Prostate gland (tissue), 2 donors: ENCODE results near the gene CHTF8.

ENCODE experiments used
- POLR2A ChIP-seq: fragments of 450-650 bp; IDR thresholded peaks from one replicate; pipeline ENCODE4 v1.6.1; 2016; ENCODE audit warnings: antibody characterized with exemption, mild to moderate bottlenecking
- TF ChIP-seq, protein P1 (sequence below), 4 experiments: fragments of 200-600 bp in 2 of 4; fragments of 450-650 bp in 2 of 4; sonication (generic) in 2 of 4; IDR thresholded peaks; 1 replicate in 3 of 4; 2 replicates in 1 of 4; pipeline ENCODE4 v1.5.1; 2016 to 2019; ENCODE audit warnings: antibody characterized with exemption in 4 of 4, mild to moderate bottlenecking in 2 of 4, moderate library complexity in 2 of 4

DNA sequence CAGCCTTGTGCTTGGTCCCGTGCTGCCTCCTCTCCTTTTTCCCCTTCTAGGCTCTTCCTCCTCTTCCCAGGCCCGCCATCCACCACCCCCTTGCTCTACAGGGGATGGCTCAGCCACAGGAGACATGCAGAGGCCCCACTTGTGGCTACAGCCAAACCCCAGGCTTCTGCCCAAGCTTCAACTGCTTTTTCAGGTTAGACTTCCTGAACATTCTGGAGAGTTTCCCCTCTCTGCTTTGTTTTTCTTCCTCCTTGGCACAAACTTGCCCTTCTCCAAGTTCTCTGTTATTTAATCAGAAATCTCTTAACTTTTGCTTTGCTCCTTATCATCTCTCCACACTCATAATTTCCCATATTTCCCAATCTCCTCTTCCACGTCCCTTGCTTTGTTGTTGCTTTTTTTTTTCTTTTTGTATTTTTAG is 45.2 kb downstream of the CHTF8 start:
- TF ChIP-seq, protein P1, sequence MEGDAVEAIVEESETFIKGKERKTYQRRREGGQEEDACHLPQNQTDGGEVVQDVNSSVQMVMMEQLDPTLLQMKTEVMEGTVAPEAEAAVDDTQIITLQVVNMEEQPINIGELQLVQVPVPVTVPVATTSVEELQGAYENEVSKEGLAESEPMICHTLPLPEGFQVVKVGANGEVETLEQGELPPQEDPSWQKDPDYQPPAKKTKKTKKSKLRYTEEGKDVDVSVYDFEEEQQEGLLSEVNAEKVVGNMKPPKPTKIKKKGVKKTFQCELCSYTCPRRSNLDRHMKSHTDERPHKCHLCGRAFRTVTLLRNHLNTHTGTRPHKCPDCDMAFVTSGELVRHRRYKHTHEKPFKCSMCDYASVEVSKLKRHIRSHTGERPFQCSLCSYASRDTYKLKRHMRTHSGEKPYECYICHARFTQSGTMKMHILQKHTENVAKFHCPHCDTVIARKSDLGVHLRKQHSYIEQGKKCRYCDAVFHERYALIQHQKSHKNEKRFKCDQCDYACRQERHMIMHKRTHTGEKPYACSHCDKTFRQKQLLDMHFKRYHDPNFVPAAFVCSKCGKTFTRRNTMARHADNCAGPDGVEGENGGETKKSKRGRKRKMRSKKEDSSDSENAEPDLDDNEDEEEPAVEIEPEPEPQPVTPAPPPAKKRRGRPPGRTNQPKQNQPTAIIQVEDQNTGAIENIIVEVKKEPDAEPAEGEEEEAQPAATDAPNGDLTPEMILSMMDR (IDR thresholded peaks at IDR 0.05): no peak
- TF ChIP-seq POLR2A: no peak
